ENCODE results near the gene EHMT2.
A peak's percentile ranks its signal among the peaks of the same experiment; 100 is the strongest.

Gene EHMT2

DNA sequence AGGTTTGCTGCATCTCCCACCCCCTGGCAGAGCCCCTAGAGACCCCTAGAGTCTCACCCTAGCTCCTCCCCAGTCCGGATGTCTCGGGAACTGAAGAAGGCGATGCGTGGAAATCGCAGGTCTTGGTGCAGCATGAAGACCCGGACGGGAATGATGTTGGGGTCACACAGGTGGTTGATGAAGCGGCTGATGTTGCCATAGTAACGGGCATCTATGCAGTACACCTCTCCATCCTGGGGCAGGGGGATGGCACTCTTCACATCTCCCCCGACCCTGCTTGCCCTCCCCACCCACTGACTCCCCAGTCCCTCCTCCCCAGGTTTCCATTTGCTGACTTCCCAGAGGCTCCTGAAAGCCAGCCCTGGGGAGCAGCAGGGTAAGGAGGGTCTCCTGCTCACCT, 16.9 kb downstream of the EHMT2 start:
- H3K9ac ChIP-seq (ENCODE audit: low read length), result no peak overlapping the region
- no peak overlapping the region for H3K27ac ChIP-seq (ENCODE audit: low read depth, low read length)
- H3K36me3 ChIP-seq (ENCODE audit: control insufficient read depth, insufficient read depth, low read length), result peaks cover 33% of the 10 kb centered on the region
- H3K4me1 ChIP-seq (ENCODE audit: control insufficient read depth, insufficient read depth, low read length), result no peaks in the 10 kb centered on the region
- H3K4me3 ChIP-seq (ENCODE audit: low read length), result no peak overlapping the region
- no peaks in the 10 kb centered on the region for H3K27me3 ChIP-seq (ENCODE audit: control insufficient read depth, insufficient read depth, low read length)

DNA sequence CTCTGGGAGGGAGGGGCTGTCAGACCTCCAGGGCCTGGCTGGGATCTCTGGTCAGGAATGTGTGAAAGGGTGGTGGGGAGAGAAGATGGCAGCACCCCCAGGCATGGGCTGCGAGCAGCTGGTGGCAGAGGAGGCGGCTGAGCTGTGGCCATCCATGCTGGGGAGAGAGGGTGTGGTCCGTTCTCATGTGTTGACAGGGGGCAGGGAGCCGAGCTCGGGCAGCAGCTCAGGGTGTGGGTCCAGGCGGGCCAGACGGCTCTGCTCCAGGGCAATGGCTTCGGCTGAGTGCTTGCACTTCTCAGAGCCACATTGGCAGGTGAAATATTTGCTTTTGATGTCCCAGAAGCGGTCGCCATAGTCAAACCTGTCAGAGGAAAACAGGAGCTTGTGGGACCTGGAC, 17.6 kb downstream of the EHMT2 start:
- H3K27ac ChIP-seq (ENCODE audit: low read depth, low read length), result no peak overlapping the region
- H3K9ac ChIP-seq (ENCODE audit: low read length), result no peak overlapping the region
- H3K27me3 ChIP-seq (ENCODE audit: control insufficient read depth, insufficient read depth, low read length), result no peaks in the 10 kb centered on the region
- H3K36me3 ChIP-seq (ENCODE audit: control insufficient read depth, insufficient read depth, low read length), result peaks cover 33% of the 10 kb centered on the region
- no peaks in the 10 kb centered on the region for H3K4me1 ChIP-seq (ENCODE audit: control insufficient read depth, insufficient read depth, low read length)
- no peak overlapping the region for H3K4me3 ChIP-seq (ENCODE audit: low read length)

- Histone ChIP-seq H3K4me3 (ENCODE audit: low read length) (no peak overlapping the region), H3K4me1 (ENCODE audit: control insufficient read depth, insufficient read depth, low read length) (no peaks in the 10 kb centered on the region), H3K36me3 (ENCODE audit: control insufficient read depth, insufficient read depth, low read length) (peaks cover 28% of the 10 kb centered on the region), H3K27me3 (ENCODE audit: control insufficient read depth, insufficient read depth, low read length) (no peaks in the 10 kb centered on the region), H3K9ac (ENCODE audit: low read length) (no peak overlapping the region), H3K27ac (ENCODE audit: low read depth, low read length) (no peak overlapping the region)
These were observed 18.4 kb downstream of the EHMT2 start for GRCh38 chr6:31879143-31879542.

GRCh38 chr6:31878726-31879125, 18.8 kb downstream of the EHMT2 start, which contains the start of gene SLC44A4:
TSS of gene SLC44A4 (minus strand) at chr6:31878997. CDS start at chr6:31878980, 17 bp downstream.
- Histone ChIP-seq H3K27ac (ENCODE audit: low read depth, low read length) (no peak within 1 kb of the TSS), H3K36me3 (ENCODE audit: control insufficient read depth, insufficient read depth, low read length) (peaks cover 27% of the 10 kb centered on the region), H3K27me3 (ENCODE audit: control insufficient read depth, insufficient read depth, low read length) (no peaks in the 10 kb centered on the region), H3K4me1 (ENCODE audit: control insufficient read depth, insufficient read depth, low read length) (no peaks in the 10 kb centered on the region), H3K4me3 (ENCODE audit: low read length) (peak within 1 kb of the TSS; percentile 69), H3K9ac (ENCODE audit: low read length) (peak within 1 kb of the TSS; percentile 83)

DNA sequence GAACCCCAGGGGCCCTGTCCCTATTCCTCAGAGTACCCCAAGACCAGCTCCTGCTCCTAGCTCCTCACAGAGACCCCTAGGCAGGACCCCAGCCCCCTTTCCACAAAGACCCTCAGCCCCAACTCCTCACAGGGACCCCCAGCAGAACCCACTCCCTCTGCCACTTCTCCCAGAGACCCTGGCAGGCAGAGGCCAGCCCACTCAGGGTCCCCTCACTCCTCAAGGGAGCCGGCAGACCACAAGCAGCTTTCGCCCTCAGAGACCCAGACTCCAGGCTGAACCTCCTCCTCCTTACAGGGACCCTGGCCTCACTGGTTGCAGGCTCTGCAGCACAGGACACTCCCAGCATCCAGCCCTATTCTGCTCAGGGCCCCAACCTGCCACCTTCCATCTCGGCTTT, 19.3 kb downstream of the EHMT2 start:
- Histone ChIP-seq H3K36me3 (ENCODE audit: control insufficient read depth, insufficient read depth, low read length) (peaks cover 22% of the 10 kb centered on the region), H3K9ac (ENCODE audit: low read length) (peak overlapping the region; percentile 83), H3K27ac (ENCODE audit: low read depth, low read length) (no peak overlapping the region), H3K4me1 (ENCODE audit: control insufficient read depth, insufficient read depth, low read length) (no peaks in the 10 kb centered on the region), H3K27me3 (ENCODE audit: control insufficient read depth, insufficient read depth, low read length) (no peaks in the 10 kb centered on the region), H3K4me3 (ENCODE audit: low read length) (peak overlapping the region; percentile 69)

DNA sequence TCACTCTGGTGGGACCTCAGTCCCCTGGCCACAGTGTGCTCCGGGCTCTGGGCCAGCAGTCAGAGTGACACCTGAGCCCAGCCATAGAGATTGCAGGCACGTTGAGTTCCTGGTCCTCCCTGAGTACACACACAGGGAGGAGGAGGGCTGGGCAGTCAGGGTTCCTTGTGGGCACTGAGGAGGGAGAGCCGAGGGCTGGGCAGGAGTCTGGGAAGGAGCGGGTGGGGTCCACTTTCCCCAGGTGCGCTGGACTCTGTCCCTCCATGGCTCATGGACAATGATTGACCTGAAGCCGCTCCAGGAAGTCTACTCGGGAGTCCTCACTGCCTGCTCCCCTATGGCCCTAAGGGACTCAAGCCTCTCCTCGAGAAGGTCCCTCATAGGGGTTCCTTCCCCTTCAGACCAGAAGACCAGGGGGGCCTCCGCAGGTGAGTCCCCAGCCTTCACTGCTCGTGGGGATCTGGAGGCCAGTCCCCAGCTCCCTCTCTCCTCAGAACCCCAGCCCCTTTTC, 19.8 kb downstream of the EHMT2 start:
- peaks cover 19% of the 10 kb centered on the region for H3K36me3 ChIP-seq (ENCODE audit: control insufficient read depth, insufficient read depth, low read length)
- H3K9ac ChIP-seq (ENCODE audit: low read length), result peak overlapping the region; percentile 83

DNA sequence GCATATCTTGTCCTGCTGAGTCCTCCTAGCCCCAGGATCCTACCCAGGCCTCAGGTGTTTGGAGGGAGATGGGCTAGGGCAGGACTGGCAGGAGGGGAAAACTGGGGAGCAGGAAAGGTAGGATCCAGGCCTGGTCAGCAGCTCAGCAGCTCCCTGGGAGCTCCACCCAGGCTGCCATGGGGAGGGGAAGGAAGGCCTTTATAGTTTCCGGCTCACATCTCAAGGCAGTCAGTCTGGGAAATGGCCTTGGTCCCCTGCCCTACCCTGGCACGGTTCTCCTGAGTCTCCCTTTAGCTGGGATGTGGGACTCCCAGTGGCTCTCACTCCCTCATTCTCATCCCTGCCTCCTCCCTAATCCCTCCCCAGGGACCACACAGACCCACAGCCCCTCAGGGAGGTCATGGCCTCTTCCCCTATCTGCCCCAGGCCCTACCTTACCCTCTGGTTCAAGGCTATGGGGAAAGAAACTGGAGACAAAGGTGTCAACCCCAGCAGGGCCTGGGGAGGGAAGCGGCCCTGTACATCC, 20.3 kb downstream of the EHMT2 start:
- Histone ChIP-seq H3K4me3 (ENCODE audit: low read length) (peak overlapping the region; percentile 34), H3K27ac (ENCODE audit: low read depth, low read length) (no peak overlapping the region), H3K9ac (ENCODE audit: low read length) (no peak overlapping the region)

More for the DNA sequence above, 19.8 kb downstream of the EHMT2 start:
- H3K27me3 ChIP-seq (ENCODE audit: control insufficient read depth, insufficient read depth, low read length), result no peaks in the 10 kb centered on the region
- peak overlapping the region; percentile 69 for H3K4me3 ChIP-seq (ENCODE audit: low read length)
- no peaks in the 10 kb centered on the region for H3K4me1 ChIP-seq (ENCODE audit: control insufficient read depth, insufficient read depth, low read length)
- H3K27ac ChIP-seq (ENCODE audit: low read depth, low read length), result no peak overlapping the region

DNA sequence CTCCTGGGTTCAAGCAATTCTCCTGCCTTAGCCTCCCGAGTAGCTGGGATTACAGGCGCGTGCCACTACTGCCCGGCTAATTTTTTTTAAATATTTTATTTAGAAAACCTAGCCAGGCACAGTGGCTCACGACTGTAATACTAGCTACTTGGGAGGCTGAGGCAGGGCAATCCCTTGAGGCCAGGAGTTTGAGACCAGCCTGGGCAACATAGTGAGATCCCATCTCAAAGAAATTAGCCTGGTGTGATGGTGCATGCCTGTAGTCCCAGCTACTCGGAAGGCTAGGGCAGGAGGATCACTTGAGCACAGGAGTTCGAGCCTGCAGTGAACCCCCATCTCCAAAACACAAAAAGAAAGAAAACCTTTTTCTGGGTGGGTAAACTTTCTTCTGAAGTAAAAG, 21.1 kb downstream of the EHMT2 start:
- no peaks in the 10 kb centered on the region for H3K27me3 ChIP-seq (ENCODE audit: control insufficient read depth, insufficient read depth, low read length)
- H3K27ac ChIP-seq (ENCODE audit: low read depth, low read length), result no peak overlapping the region
- no peak overlapping the region for H3K4me3 ChIP-seq (ENCODE audit: low read length)
- peaks cover 10% of the 10 kb centered on the region for H3K36me3 ChIP-seq (ENCODE audit: control insufficient read depth, insufficient read depth, low read length)
- no peak overlapping the region for H3K9ac ChIP-seq (ENCODE audit: low read length)
- no peaks in the 10 kb centered on the region for H3K4me1 ChIP-seq (ENCODE audit: control insufficient read depth, insufficient read depth, low read length)

More for the DNA sequence above, 20.3 kb downstream of the EHMT2 start:
- Histone ChIP-seq H3K36me3 (ENCODE audit: control insufficient read depth, insufficient read depth, low read length) (peaks cover 14% of the 10 kb centered on the region), H3K27me3 (ENCODE audit: control insufficient read depth, insufficient read depth, low read length) (no peaks in the 10 kb centered on the region), H3K4me1 (ENCODE audit: control insufficient read depth, insufficient read depth, low read length) (no peaks in the 10 kb centered on the region)

DNA sequence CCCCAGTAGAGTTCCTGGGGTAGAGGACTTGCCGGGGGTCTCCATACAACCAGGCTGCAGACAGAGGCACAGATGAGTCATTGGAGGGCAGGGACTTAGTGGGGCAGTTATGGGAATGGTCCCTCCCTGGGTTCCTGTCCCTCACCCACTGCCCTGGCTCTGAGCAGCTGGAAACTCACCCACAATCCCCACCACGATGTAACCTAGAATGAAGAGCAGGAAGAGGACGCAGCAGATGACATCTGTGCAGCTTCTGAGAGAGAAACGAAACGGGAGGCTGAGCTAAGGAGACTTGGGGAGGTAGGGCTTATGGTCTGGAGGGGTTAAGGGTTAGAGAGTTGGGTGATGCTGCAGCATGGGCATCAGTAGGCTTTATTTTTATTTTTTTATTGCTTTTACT, 21.6 kb downstream of the EHMT2 start:
- H3K4me3 ChIP-seq (ENCODE audit: low read length), result no peak overlapping the region
- H3K27ac ChIP-seq (ENCODE audit: low read depth, low read length), result no peak overlapping the region
- peaks cover 5% of the 10 kb centered on the region for H3K36me3 ChIP-seq (ENCODE audit: control insufficient read depth, insufficient read depth, low read length)
- no peaks in the 10 kb centered on the region for H3K4me1 ChIP-seq (ENCODE audit: control insufficient read depth, insufficient read depth, low read length)
- no peak overlapping the region for H3K9ac ChIP-seq (ENCODE audit: low read length)
- H3K27me3 ChIP-seq (ENCODE audit: control insufficient read depth, insufficient read depth, low read length), result no peaks in the 10 kb centered on the region

- no peak overlapping the region for H3K27ac ChIP-seq (ENCODE audit: low read depth, low read length)
- no peak overlapping the region for H3K9ac ChIP-seq (ENCODE audit: low read length)
- no peaks in the 10 kb centered on the region for H3K4me1 ChIP-seq (ENCODE audit: control insufficient read depth, insufficient read depth, low read length)
- no peaks in the 10 kb centered on the region for H3K27me3 ChIP-seq (ENCODE audit: control insufficient read depth, insufficient read depth, low read length)
- no peak overlapping the region for H3K4me3 ChIP-seq (ENCODE audit: low read length)
- H3K36me3 ChIP-seq (ENCODE audit: control insufficient read depth, insufficient read depth, low read length), result no peaks in the 10 kb centered on the region
These were observed 22.5 kb downstream of the EHMT2 start for GRCh38 chr6:31874836-31875572.

- Histone ChIP-seq H3K27ac (ENCODE audit: low read depth, low read length) (no peak overlapping the region), H3K4me3 (ENCODE audit: low read length) (no peak overlapping the region), H3K4me1 (ENCODE audit: control insufficient read depth, insufficient read depth, low read length) (no peaks in the 10 kb centered on the region), H3K9ac (ENCODE audit: low read length) (no peak overlapping the region), H3K27me3 (ENCODE audit: control insufficient read depth, insufficient read depth, low read length) (no peaks in the 10 kb centered on the region), H3K36me3 (ENCODE audit: control insufficient read depth, insufficient read depth, low read length) (no peaks in the 10 kb centered on the region)
These were observed 23.3 kb downstream of the EHMT2 start for GRCh38 chr6:31874084-31874670.

- Histone ChIP-seq H3K27ac (ENCODE audit: low read depth, low read length) (no peak overlapping the region), H3K36me3 (ENCODE audit: control insufficient read depth, insufficient read depth, low read length) (no peaks in the 10 kb centered on the region), H3K27me3 (ENCODE audit: control insufficient read depth, insufficient read depth, low read length) (no peaks in the 10 kb centered on the region), H3K4me3 (ENCODE audit: low read length) (no peak overlapping the region), H3K4me1 (ENCODE audit: control insufficient read depth, insufficient read depth, low read length) (no peaks in the 10 kb centered on the region), H3K9ac (ENCODE audit: low read length) (no peak overlapping the region)
These were observed 26.3 kb downstream of the EHMT2 start for GRCh38 chr6:31871046-31871659.

All from rectal smooth muscle tissue (tissue), 1 donor.